Activated naive CD8-positive, alpha-beta T cell (primary cell): Measurements from ENCODE around the gene ZNF70.
"Not testable (repeated sequence)": the region's sequence is repeated elsewhere in the genome, so short reads cannot be mapped to it uniquely, and the experiment has no call there.

Experiments
- H3K27ac Mint-ChIP-seq: one replicate; pipeline ENCODE4 v1.8.0; 2021; ENCODE audit warnings: mixed read lengths
- H3K27me3 Mint-ChIP-seq: one replicate; pipeline ENCODE4 v1.8.0; 2021; ENCODE audit warnings: mixed read lengths
- H3K36me3 Mint-ChIP-seq: one replicate; pipeline ENCODE4 v1.8.0; 2021; ENCODE audit warnings: mixed read lengths
- H3K4me1 Mint-ChIP-seq: one replicate; pipeline ENCODE4 v1.8.0; 2021; ENCODE audit warnings: low read depth, mixed read lengths
- H3K4me3 Mint-ChIP-seq: one replicate; pipeline ENCODE4 v1.8.0; 2021; ENCODE audit warnings: mild to moderate bottlenecking, mixed read lengths
- H3K9me3 Mint-ChIP-seq: one replicate; pipeline ENCODE4 v1.8.0; 2021; ENCODE audit warnings: low read depth, mixed read lengths

ZNF70 gene

DNA sequence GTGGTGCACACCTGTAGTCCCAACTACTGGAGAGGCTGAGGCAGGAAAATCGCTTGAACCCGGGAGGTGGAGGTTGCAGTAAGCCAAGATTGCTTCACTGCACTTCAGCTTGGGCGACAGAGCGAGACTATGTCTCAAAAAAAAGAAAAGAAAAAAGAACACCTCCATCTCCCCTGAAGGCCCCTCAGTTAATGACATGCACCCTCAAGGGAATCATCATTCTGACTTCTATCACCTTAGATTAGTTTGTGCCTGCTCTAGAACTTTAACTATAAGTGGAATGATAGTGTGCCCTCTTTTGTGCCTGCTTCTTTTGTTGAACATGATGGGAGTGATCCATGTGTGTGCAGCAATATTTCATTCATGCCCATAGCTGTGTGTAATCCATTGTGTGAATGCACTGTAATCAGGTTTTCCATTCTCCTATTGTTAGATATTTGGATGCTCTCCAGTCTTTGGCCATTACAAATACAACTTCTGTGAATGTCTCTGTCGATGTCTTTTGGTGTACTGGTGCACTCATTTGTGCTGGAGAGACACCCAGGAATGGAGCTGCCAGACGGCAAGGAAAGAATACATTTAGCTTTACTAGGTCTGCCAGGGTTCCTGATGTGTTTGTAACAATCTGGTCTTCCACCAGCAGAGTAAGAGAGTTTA, 4.2 kb upstream of the ZNF70 start:
- Mint-ChIP-seq H3K4me3 (no peak overlapping the region), H3K9me3 (no peaks in the 10 kb centered on the region), H3K4me1 (peaks cover 4% of the 10 kb centered on the region), H3K27me3 (no peaks in the 10 kb centered on the region), H3K27ac (no peak overlapping the region), H3K36me3 (no peaks in the 10 kb centered on the region)

DNA sequence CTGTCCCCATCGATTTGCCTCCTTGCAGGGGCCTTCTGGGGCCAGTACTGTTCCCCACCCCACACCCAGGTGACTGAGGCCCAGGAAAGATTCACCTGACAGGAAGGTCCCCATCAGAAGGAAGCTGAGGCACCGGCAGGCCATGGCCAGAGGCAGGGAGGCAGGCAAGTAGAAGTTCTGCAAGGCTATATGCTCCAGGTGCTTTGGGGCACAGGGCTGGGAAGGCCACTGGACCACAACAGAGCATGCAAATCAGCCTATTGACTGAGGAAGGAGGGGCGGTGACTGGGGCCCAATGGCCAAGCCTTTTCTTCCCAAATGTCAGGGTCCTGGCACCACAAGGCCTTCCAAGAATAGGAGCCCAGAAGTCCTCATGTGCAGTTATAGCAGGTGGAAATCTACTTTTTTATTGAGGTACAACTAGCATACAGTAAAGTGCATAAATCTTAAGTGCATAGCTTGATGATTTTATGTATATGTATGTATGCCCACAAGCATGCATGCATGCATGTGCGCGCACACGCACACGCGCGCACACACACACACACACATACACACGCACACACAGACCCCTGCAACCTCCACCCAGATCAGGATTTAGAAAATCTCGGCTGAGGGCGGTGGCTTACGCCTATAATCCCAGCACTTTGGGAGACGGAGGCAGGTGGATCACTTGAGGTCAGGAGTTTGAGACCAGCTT, 3.5 kb upstream of the ZNF70 start, which contains the start of gene VPREB3:
Gene VPREB3, minus strand, starts transcription at position 206 of the 700 bp plus-strand sequence. Its CDS starts 62 bp downstream, at position 144.
- Mint-ChIP-seq H3K4me3 (no peak within 1 kb of the TSS), H3K27ac (no peak within 1 kb of the TSS), H3K9me3 (no peaks in the 10 kb centered on the region), H3K36me3 (no peaks in the 10 kb centered on the region), H3K27me3 (no peaks in the 10 kb centered on the region), H3K4me1 (peaks cover 8% of the 10 kb centered on the region)

DNA sequence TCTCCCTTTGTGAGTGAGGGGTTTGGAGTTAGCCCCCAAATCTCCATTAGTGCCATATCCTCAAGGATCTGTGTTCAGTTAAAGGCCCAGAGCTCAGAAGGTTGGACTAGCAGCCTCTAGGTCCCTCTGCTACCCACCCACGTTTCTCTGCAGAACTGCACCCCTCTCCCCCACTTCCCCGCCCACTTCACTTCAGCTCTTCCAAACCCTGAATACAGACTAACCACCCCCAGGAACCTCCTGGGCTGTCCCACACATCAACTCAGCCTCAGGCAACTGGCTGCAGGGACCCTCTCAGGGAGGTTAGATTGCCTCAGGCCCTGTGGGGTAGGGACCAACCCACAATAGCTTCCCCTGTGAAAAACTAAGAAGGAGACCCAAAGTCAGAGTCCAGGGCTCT, 2.5 kb upstream of the ZNF70 start:
- Mint-ChIP-seq H3K27me3 (no peaks in the 10 kb centered on the region), H3K9me3 (no peaks in the 10 kb centered on the region), H3K27ac (no peak overlapping the region), H3K4me3 (no peak overlapping the region), H3K4me1 (peaks cover 8% of the 10 kb centered on the region), H3K36me3 (no peaks in the 10 kb centered on the region)

DNA sequence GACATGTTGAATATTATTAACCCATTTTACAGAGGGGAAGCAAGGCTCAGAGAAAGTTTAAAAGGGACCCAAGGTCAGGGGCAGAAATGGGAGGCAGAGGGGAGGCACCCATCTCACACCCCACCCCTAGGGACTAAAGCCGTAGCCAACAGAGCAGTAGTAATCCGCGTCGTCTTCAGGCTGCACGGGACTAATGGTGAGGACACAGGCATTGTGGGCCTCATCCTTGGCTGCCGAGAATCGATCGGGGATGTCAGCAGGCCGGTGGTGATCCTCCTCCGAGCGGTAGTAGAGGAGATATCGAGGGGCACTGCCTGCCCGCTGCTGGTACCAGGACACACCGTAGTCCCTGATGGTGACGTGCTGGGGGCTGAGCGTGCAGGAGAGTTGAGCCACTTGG, 1.8 kb upstream of the ZNF70 start:
- H3K4me3 Mint-ChIP-seq, result no peak overlapping the region
- H3K4me1 Mint-ChIP-seq, result peaks cover 8% of the 10 kb centered on the region
- H3K9me3 Mint-ChIP-seq, result no peaks in the 10 kb centered on the region
- no peak overlapping the region for H3K27ac Mint-ChIP-seq
- no peaks in the 10 kb centered on the region for H3K27me3 Mint-ChIP-seq
- H3K36me3 Mint-ChIP-seq, result no peaks in the 10 kb centered on the region

DNA sequence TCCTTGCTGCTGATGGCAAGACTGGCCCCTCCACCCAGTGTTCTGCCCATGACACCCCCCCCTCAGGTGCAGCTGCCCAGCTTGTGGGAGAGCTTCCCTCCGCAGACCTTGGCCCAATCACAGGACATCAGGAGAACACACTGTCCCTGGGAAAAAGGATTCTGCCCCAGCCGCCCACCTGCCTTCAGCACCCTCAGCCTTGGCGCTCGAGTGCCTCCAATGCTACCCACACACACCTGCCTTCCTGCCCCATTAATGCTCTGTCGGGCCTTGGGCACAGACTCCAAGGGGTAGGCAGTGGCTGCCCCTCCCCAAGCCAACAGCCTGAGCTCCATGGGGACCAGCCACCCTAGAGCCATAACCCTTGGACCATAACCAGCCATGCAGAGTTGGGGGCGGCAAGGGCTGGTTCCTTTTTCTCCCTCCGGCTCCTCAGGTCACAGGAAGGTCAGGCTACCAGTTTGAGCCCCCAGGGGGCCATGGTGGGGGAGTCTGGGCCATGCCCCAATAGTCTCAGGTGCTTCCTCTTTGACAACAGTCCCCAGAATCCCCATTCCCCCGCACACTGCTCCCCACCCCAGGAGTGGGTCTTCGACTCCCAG, 1.3 kb upstream of the ZNF70 start:
- H3K4me1 Mint-ChIP-seq, result peaks cover 8% of the 10 kb centered on the region
- H3K27me3 Mint-ChIP-seq, result no peaks in the 10 kb centered on the region
- peak overlapping the region; percentile 72 for H3K27ac Mint-ChIP-seq
- H3K9me3 Mint-ChIP-seq, result no peaks in the 10 kb centered on the region
- H3K4me3 Mint-ChIP-seq, result peak overlapping the region; percentile 71
- no peaks in the 10 kb centered on the region for H3K36me3 Mint-ChIP-seq

DNA sequence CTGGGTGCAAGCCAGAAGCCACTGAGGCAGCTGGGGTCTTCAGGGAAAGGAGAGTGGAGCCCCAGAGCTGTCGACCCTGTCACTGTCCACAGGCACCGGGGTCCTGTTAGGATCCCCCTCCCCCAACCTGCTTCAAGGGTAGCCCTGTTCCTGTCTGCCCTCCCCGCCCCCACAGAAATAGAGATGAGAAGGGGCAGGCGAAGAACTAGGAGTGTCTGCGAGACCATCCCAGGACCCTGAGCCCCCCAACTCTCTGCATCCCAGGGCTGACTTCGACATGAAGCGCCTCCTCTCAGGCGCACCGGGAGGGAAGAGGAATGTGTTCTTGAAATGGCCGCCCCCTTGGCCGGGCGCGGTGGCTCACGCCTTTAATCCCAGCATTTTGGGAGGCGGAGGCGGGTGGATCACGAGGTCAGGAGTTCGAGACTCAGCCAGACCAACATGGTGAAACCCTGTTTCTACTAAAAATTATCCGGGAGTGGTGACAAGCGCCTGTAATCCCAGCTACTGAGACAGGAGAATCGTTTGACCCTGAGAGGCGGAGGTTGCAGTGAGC, 607 bp upstream of the ZNF70 start:
- H3K27ac Mint-ChIP-seq, result peak overlapping the region; percentile 50
- no peaks in the 10 kb centered on the region for H3K27me3 Mint-ChIP-seq

DNA sequence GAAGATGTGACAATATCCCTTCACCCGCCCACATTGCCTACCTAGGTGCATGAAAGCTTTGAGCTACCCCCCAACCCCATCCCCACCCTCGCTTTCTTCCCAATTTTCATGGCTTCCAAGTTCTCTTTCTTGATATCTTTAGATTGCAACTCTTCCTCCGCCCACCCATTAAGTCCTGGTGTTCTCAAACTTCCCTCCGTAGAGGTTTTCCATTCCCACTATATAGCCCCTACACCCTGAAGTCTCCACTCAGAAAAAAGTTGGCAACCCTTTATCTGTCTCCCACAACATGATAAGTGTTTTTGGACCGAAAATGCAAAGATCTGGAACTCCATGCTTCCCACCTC, 572 bp downstream of the ZNF70 start:
- Mint-ChIP-seq H3K27me3 (no peaks in the 10 kb centered on the region), H3K9me3 (no peaks in the 10 kb centered on the region), H3K4me1 (peaks cover 8% of the 10 kb centered on the region), H3K36me3 (no peaks in the 10 kb centered on the region), H3K27ac (peak overlapping the region; percentile 55), H3K4me3 (peak overlapping the region; percentile 85)

More for the DNA sequence above, 607 bp upstream of the ZNF70 start:
- H3K9me3 Mint-ChIP-seq, result no peaks in the 10 kb centered on the region
- no peaks in the 10 kb centered on the region for H3K36me3 Mint-ChIP-seq
- peaks cover 8% of the 10 kb centered on the region for H3K4me1 Mint-ChIP-seq
- H3K4me3 Mint-ChIP-seq, result peak overlapping the region; percentile 79

DNA sequence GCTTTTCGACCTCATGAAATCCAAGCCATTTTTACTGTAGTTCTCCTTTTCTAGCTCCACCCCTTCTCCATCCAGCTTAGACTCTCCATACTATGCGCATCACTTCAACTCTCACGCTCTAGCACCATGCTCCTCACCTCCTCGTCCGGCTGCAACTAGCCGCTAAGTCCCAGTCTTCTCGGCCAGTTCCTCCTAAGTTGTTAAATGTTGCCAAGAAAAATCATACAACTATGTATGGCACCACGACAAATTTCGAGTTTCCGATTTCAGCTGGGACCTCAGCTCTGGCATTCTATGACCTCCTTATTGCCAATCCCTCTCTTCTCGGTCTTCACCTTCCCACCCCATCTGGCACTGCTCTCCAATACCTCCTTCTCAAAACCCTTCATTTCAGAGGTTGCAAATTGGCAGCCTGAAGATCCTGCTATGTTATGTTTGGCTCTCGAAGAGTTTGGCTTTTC, 1.0 kb downstream of the ZNF70 start:
- Mint-ChIP-seq H3K4me3 (peak overlapping the region; percentile 85), H3K4me1 (peaks cover 8% of the 10 kb centered on the region), H3K36me3 (peaks cover 4% of the 10 kb centered on the region), H3K27me3 (no peaks in the 10 kb centered on the region), H3K27ac (peak overlapping the region; percentile 14), H3K9me3 (no peaks in the 10 kb centered on the region)

DNA sequence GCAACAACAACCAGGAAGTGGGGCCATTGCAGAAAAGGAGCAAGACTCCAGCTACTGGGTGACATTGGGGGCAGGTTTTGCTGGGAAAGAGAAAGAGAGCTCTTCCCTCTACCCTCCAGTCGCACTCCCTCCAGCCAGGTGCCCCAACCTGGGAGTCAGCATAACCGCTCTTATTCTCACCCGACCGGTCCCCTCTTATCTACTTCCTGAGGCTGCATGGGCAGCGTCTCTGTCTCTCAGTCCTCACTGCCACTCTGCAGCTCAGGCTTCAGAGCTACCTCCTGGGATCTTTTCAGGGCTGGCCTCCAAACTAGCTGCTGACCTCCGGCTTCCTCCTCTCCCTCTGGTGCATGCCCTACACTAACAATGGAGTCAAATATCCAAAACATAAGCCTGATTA, 5.1 kb downstream of the ZNF70 start:
- Mint-ChIP-seq H3K4me1 (peaks cover 8% of the 10 kb centered on the region), H3K36me3 (peaks cover 16% of the 10 kb centered on the region), H3K27me3 (no peaks in the 10 kb centered on the region), H3K27ac (no peak overlapping the region), H3K4me3 (no peak overlapping the region), H3K9me3 (no peaks in the 10 kb centered on the region)

DNA sequence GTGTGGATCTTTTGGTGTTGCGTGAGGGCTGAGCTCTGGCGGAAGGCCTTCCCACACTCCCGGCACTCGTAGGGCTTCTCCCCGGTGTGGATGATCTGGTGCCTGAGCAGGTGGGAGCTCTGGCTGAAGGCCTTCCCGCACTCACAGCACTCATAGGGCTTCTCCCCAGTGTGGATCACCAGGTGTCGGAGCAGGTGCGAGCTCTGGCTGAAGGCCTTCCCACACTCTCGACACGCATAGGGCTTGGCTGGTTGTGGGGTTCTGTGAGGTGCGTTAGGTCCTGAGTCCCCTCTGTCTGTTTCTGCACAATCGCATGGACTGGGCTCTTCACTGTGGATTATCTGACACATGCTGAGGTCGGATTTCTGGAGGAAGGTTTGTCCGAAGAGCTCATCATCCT, 6.4 kb downstream of the ZNF70 start:
- H3K27me3 Mint-ChIP-seq, result no peaks in the 10 kb centered on the region
- peaks cover under 1% of the 10 kb centered on the region for H3K4me1 Mint-ChIP-seq
- H3K27ac Mint-ChIP-seq, result no peak overlapping the region
- H3K36me3 Mint-ChIP-seq, result peaks cover 16% of the 10 kb centered on the region
- no peaks in the 10 kb centered on the region for H3K9me3 Mint-ChIP-seq
- H3K4me3 Mint-ChIP-seq, result no peak overlapping the region

DNA sequence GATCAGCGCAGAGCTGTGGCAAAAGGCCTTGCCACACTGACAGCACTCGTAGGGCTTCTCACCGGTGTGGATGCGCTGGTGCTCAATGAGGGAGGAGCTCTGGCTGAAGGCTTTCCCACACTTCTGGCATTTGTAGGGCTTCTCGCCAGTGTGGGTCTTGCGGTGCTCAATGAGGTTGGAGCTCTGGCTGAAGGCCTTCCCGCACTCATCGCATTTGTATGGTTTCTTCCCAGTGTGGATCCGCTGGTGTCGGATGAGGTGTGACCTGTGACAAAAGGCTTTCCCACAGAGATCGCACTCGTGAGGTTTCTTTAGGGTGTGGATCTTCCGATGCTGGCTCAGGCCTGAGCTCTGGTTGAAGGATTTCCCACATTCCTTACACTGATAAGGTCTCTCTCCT, 6.9 kb downstream of the ZNF70 start:
- no peak overlapping the region for H3K4me3 Mint-ChIP-seq
- H3K4me1 Mint-ChIP-seq, result no peaks in the 10 kb centered on the region
- H3K27me3 Mint-ChIP-seq, result no peaks in the 10 kb centered on the region
- no peaks in the 10 kb centered on the region for H3K9me3 Mint-ChIP-seq
- H3K27ac Mint-ChIP-seq, result no peak overlapping the region
- peaks cover 16% of the 10 kb centered on the region for H3K36me3 Mint-ChIP-seq

DNA sequence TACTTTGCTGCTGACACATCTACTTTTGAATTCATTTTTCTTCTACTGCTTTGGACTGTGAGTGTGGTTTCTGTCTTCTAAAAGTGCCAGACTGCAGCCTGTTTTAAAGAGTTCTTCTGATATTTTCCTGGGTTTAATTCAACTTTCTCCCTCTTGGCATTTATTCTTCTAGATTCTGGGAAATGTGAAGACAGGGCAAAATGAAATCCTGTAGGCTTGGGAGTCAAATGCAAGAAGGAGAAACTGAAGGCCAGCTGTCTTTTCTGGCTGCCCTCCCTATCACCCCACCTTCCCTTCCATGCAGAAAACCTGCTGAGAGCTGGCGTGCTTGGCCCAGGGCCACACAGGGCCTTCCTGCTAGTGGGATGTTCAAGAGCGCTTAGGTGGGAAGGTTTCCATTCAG, 7.6 kb downstream of the ZNF70 start:
- no peaks in the 10 kb centered on the region for H3K9me3 Mint-ChIP-seq
- H3K27me3 Mint-ChIP-seq, result no peaks in the 10 kb centered on the region
- H3K4me1 Mint-ChIP-seq, result no peaks in the 10 kb centered on the region
- H3K27ac Mint-ChIP-seq, result no peak overlapping the region
- peaks cover 16% of the 10 kb centered on the region for H3K36me3 Mint-ChIP-seq
- H3K4me3 Mint-ChIP-seq, result no peak overlapping the region

DNA sequence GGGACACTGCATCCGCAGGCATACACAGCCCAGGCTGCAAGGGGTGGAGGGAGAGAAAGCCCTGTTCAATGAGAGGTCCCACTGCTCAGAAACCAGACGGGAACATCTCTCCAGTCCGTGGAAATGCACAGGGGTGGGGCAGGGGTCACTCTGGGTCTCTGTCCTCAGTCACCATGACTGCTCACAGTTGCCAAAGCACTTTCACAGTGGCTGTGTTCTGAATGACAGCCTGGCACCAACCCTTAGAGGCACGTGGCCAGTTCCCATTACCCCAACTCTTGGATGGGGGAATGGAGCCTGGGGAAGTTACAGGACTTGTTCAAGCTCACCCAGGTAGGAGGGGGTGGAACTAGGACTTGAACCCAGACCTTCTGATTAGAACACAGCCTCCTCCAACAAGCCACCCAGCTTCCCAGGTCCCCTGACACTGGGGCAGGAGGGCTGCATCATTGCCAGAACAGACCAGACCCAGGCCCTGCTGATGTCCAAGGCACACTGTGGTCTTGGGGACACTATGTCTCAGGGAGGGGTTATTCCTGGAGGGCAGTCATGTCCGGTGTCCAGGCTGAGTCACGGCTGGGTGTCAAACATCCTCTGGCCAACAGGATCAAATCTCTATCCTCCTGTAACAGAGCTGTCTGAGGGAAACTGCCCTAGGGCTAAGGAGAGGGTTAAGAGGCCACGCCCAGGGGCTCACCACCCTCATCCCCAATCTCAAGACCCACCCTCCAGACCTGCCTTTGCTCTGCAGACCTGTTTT, 8.2 kb downstream of the ZNF70 start:
- Mint-ChIP-seq H3K27me3 (no peaks in the 10 kb centered on the region), H3K4me3 (no peak overlapping the region), H3K27ac (no peak overlapping the region), H3K9me3 (no peaks in the 10 kb centered on the region), H3K4me1 (no peaks in the 10 kb centered on the region), H3K36me3 (peaks cover 16% of the 10 kb centered on the region)

DNA sequence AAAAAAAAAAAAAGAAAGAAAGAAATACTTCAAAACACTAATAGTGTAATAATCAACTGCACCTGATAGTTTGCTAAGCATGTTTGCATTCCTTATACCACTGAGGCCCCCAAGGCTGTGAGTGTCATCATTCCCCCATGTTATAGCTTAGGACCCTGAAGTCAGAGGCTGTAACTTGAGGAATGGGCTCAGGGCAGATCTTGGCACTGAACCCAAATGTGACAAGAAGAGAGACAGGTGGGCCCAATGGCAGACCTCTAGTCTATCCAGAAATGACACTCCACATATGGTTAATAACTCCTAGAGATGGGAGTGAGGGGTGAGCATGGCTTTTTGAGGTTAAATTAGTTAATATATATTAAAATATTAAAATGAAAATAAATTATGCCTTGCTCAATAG, 13.2 kb downstream of the ZNF70 start:
- Mint-ChIP-seq H3K27ac (no peak overlapping the region), H3K4me1 (no peaks in the 10 kb centered on the region), H3K9me3 (no peaks in the 10 kb centered on the region), H3K4me3 (no peak overlapping the region), H3K36me3 (no peaks in the 10 kb centered on the region), H3K27me3 (no peaks in the 10 kb centered on the region)

DNA sequence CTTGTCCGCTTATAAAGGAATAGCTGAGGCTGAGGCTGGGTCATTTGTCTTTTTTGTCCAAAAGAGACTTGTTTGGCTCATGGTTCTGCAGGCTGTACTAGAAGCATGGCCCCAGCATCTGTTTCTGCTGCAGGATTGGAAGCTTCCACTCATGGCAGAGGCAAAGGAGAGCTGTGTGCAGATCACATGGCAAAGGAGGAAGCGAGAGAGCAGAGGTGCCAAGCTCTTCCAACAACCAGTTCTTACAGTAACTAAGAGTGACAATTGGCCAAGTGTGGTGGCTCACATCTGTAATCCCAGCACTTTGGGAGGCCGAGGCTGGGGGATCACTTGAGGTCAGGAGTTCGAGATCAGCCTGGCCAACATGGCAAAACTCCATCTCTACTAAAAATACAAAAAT, 22.8 kb downstream of the ZNF70 start:
- not testable (repeated sequence) for H3K9me3 Mint-ChIP-seq, H3K36me3 Mint-ChIP-seq, H3K27me3 Mint-ChIP-seq, H3K4me3 Mint-ChIP-seq, H3K27ac Mint-ChIP-seq, H3K4me1 Mint-ChIP-seq
